NCI-H524 (cell line): ENCODE results near the gene HMOX1.

Experiments
- DNase-seq, 2 experiments: peaks; one replicate each; lab custom pipeline; 2025; lab: John Stamatoyannopoulos, UW

HMOX1 gene, protein sequence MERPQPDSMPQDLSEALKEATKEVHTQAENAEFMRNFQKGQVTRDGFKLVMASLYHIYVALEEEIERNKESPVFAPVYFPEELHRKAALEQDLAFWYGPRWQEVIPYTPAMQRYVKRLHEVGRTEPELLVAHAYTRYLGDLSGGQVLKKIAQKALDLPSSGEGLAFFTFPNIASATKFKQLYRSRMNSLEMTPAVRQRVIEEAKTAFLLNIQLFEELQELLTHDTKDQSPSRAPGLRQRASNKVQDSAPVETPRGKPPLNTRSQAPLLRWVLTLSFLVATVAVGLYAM

DNA sequence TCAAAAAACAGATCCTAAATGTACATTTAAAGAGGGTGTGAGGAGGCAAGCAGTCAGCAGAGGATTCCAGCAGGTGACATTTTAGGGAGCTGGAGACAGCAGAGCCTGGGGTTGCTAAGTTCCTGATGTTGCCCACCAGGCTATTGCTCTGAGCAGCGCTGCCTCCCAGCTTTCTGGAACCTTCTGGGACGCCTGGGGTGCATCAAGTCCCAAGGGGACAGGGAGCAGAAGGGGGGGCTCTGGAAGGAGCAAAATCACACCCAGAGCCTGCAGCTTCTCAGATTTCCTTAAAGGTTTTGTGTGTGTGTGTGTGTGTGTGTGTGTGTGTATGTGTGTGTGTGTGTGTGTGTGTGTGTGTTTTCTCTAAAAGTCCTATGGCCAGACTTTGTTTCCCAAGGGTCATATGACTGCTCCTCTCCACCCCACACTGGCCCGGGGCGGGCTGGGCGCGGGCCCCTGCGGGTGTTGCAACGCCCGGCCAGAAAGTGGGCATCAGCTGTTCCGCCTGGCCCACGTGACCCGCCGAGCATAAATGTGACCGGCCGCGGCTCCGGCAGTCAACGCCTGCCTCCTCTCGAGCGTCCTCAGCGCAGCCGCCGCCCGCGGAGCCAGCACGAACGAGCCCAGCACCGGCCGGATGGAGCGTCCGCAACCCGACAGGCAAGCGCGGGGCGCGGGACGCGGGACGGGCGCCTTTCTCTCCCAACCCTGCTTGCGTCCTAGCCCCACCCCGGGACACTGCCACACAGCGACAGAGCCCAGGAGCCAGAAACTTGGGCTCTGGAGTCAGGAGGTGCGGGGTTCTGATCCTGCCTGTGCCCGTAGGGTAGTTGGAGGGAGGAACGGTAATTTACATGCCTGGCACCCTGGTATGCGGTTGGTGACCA is at the start of gene HMOX1:
TSS of gene HMOX1 (plus strand) at position 560 of the 887 bp plus-strand sequence. CDS start at position 638, 78 bp downstream.
- peak; percentile 60 to 72 for DNase-seq

DNA sequence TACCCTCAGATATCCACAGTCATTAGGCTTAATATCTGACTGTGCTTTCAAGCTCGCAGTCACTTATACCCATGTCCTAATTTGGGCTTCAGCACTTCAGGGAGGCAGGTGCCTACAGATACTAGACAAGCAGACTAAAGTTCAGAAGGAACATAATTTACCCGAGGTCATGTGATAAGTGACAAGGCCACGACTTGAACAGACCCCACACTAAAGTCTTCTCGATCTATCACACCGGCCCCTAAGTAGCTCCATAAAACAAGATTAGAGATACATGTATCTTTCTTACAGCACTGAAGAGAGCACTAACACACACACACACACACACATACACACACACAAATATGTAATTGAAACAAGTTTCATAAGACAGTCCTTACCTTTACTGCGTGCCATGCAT is 48.6 kb upstream of the HMOX1 start:
- DNase-seq: no peak

DNA sequence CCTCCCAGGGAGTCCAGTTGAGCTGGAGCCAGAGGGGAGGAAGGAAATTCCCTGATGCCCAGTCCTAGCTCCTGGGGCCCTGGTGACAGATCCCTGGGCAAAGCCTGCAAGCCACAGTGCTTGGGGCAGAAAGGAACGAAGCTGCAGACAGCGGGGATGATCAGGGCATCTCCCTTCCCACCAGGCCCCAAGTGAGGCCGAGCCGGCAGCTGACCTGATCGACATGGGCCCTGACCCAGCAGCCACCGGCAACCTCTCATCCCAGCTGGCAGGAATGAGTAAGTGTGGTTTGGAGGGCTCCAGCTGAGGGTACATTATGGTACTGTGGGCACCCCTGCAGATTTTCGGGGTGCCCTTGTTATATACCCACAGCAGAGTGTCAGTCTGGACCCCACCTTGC is 47.7 kb upstream of the HMOX1 start:
- no peak for DNase-seq

DNA sequence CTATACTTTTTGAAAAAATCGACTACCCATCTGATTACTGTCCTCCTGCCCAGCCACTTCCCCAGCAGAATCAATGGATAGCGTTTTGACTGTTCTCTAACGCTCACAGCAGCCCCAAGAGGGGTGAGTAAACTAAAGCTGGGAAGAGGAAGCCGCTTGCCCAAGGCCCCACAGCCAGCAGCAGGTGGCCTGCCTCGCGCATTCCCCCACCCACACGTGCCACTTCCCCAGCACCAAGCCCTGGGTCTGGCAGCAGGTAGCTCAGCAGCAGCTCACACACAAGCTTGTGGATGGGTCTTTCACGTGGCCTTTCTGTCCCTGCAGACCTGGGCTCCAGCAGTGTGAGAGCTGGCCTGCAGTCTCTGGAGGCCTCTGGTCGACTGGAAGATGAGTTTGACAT is 46.9 kb upstream of the HMOX1 start:
- peak in 1 of 2 experiments; percentile 23 for DNase-seq

DNA sequence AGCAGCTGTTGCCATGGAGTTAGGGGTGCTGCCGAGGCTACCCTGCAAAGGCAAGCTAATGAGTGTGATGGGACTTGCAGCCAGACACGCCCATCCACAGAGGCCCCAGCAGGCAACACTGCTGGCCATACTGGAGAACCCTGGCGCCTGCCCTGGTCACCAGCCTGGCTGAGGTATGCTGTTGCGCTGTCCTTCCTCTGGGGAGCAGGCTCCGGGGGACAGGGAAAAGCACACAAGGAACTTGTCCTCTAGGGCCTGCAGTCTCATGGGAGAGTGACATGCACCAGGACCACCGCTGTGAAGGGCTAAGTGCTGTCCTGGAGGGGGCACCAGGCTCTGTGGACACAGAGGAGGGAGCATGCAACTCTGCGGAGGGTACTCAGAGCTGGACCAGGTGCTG is 45.4 kb upstream of the HMOX1 start:
- no peak for DNase-seq

DNA sequence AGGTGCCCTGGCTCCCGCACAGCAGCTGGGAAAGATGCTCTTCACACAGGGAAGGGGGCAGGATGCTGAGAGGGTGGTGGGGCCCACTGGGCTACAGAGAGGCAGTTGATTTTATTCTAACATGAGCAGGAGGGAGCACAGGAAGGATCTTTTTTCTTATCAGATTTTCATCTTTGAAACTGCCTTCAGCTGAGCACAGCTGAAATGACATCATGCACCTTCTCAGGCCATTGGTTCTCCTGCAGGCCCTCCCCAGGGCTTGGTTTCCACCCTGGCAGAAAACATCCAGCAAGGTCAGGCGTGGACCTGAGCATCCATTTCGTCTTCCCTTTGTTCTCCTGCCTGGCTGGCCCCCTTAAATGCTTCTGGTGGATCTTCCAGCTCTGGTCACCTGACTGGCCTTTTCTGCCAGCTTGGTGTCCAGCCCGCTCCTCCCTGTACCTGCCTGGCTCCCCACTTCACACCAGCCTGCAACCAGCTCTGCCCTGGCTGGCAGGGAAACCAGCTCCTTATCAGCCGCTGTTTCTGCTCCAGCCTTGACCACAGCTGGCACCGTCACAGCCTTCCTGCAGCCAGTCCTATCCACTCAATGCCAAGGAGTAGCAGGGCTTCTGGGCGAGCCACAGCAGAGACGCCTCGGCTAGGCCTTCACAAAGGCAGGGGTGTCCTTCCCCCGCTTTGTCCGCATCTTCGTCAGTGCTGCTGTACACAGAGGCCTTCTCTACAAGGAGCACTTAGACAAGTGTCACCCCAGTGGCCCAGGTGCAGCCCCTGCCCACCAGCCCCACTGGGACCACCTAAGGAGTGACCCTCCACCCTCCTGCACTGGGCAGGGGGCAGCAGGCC is 44.7 kb upstream of the HMOX1 start:
- DNase-seq: no peak

DNA sequence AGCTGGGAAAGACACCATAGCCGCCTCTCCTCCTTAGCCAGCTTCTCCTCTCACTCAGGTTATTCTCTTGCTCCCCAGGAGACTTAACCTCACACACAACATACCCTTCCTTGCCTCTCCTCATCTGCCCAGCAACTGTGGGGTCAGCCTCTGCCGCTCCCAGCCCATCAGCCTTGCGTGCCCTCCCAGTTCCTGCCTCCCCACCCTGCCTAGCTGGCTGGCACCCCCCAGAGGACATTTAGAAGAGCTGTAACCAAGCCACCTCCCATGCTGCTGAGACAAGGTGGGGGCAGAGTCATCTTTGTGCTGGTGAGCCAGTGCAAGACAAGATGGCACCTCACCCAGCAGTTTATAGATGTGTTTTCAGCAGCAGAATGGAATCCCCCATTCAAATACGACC is 43.0 kb upstream of the HMOX1 start:
- peak; percentile 14 to 47 for DNase-seq

DNA sequence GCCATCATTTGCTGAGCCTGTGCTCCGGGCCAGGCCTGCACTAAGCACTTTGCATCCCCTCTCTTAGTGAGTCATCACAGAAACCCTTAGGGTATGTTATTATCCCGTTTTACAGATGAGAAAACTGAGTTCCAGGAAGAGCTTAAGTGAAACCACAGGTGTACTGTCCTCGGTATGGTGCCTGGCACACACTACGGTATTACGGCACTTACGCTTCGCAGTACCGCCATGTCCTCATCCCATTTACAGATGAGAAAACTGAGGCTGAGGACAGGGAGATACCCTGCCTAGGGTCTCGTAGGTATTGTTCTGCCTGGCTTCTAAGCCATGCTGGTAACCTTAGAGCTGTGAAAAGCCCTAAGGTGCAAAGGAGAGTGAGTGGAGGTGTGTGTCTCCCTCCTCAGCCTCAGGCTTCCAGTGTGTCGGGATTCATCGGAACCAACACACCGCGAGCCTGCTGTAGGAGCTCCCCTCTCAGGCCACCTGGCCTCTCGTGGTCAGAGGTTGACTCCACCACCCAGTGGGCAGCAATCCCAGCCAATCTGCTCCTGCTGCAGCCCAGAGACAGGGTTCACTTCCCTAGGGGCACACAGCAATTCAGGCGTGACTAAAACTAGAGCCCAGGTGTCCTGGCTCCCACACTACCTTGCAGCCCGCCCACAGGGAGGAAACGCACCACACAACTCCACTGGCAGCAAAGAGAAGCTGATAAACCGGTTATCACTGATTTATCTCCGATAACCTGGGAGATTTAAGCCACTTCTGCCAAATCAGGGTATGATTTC is 39.6 kb upstream of the HMOX1 start:
- no peak for DNase-seq

DNA sequence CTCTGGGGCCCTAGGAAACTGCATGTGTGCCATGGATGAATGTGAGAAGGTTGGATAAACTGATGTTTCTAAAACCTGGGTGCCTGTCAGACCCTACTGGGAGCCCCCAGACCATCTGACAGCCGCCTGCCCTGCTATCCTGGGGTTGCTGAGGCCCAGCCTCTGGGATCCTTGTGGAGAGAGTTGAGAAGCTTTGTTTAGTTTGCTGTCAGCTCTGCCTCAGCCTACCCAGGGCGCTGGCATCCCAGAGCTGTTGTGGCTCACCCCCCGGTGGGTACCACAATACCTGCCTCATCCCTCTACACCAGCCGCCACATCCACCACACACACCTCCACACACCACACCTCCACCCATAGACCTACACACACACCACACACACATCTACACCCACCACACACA is 38.5 kb upstream of the HMOX1 start:
- DNase-seq: no peak

DNA sequence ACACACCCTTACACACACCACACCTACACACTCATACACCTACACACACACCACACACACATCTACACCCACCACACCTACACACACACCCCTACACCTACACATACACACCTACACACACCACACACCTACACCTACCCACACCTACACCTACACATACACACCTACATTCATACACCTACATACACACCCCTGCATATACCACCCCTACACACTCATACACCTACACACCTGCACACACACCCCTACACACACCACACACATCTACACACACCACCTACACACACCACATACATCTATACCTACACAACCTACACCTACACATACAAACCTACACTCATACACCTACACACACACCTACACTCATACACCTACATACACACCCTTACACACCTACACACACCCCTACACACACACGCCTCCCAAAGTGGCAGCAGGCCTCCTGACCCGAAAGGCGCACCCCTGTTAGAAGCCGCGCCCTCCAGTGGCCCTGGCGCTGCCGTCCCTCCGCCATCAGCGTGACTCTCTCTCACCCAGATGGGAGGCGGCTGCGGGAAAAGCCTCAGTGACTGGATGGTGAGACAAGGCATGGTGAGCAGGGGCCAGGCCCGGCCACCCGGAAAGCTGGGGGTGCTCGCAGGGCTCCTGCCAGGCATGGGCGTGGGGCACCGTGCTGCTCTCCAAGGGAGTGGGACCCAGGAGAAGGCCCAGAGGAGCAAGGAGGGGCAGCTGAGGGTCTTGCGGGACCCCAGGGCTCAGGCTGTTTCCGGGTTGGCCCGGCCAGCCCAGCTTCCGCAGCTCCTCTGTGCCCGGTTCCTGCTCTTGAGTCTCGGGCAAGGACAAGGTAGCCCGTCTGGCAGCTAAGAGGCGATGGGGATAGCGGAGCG is 37.0 kb upstream of the HMOX1 start:
- no peak for DNase-seq

DNA sequence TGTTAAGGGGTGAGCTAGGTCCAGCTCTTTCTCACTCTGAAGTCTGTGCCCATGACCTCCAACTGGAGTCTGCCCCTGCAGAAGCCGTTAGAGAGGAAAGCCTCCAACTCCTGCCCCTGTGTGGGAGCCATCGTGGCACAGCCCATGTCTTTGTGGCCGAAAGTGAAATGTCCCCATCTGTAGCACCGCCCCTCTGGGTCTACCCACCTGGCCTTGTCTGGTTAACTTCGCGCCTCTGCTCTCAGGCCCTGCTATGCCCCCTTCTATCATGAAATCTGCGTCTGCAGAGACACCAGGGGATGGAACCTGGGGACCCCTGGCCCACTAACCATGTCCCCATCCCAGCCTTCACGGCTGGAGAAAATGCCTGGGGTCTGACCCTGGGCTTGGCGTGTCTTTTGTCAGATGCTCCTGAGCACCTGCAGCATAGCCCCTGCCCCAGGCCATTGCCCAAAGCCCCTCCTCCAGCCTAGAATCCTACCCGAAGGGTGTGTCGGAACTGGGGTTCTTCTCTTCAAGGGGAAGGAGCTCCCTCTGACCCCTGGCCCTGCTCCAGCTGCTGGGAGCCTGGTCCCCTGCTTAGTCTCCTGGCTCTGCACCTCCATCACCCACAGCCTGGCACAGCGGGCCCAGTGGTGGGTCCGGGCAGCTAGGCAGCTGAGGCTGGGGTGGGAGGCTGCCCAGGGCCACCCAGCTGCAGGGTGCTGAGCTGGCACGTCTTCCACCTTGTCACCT is 35.8 kb upstream of the HMOX1 start:
- no peak for DNase-seq

DNA sequence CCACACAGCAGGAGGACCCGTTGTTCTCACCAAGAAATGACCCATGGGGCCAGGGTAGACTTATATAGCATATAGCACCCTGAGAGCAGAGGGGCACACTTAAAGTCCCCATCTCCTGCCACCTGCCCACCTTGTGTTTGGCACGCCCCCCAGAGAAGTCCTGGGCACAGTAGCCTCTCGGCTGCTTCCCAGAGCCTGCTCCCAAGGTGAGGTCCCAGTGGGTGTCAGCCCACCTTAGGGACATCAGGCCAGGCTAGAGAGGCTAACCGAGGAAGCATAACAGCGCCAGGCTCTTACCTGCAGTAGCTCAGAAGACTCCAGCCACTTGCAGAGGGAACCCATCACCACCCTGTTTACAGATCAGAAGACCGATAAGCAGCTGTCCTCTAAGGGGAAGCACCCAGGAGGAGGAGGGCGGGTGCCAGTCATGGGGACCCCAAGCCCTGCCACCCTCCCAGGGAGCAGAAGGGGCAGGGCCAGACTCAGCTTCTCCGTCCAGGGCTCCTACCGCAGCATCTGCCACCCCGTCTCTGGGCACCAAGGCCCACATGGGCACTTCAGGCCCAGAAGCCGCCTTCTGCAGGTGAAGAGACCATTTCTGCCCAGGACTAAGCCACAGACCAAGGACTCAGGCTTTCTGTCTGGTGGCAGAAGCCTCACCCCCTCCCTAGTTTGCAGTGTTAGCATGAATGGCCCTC is 34.9 kb upstream of the HMOX1 start:
- no peak for DNase-seq

DNA sequence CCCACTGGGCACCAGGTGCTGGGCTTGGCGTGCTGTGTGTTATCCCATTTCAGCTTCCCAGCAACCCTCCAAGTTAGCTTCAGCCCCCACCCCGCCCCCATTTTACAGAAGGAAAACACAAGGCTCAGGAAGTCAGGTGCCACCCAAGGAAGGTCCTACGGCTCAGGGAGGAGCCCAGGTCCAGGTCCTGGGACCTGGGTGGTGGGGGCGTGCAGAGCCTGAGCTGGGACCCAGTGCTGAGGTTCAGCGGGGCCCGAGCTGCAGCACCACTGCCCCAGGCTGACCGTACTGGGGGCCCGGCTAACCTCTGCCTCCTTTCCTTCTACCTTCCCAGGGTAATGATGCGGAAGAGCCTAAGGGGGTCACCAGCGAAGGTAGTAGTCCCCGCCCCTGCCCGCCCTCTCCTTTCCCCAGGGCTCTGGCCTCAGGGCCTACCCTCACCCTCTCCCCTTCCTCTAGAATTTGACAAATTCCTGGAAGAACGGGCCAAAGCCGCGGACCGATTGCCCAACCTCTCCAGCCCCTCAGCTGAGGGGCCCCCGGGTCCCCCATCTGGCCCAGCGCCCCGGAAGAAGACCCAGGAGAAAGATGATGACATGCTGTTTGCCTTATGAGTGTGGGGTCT is 34.2 kb upstream of the HMOX1 start:
- DNase-seq: no peak

DNA sequence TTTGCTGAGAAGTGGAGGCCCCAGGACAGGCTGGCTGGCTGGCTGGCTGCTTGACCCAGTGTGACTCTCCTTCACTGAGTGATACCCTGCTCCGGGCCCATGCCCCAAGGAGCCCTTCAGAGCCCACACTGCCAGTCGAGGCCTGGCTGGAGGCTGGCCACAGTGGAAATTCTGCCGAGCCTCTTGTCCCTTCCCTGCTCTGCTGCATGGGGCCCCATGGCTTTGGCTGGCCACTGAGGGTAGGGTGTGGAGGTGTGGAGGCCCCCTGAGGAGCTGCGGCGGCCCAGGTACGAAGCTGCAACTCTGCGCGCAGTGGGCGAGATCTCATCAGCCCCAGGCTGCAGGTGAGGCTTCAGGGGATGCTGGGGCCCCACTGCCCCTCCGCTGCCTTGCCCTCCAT is 33.4 kb upstream of the HMOX1 start:
- no peak for DNase-seq

DNA sequence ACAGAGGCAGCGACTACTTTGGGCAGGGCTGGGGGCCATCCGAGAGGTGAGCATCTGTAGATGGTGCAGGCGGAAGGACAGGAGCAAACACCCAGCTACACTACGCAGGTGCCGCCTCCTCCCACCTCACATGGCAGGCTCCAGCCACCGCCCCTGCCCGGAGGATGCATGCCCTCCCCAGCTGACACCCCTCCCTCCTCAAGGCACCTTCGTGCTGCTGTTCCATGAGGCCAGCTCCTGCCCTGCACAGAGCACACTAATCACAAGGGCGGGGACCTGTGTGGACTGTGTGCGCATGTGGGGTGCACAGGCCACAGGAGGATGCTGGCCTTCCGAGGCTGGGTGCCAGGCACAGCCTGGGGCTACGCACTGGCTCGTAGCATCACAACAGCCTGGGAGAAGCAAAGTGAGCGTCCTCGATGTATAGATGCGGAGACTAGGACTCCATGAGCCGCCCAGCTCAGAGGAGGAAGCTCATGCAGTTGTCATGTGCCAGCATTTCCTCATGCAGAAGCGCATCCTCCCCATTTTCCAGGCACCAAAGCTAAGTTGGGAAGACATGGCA is 32.8 kb upstream of the HMOX1 start:
- DNase-seq: no peak

DNA sequence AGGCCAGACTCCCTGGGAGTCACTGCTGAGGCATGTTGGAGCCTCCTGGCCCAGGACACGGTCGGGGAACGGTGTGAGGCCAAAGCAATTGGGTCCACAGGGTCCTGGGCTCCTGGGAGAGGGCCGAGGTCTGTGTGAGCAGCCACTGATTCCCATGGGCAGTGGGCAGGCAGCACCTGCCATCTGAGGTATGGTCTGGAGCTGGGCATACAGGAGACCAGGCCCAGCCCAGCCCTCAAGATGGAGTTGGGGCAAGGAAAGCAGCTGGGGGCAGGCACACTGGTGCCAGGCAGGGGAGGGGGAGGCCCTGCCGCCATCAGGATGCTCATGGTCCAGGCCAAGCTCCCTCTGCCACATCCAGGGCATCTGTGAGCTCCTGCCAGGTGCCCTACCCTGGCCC is 32.2 kb upstream of the HMOX1 start:
- no peak for DNase-seq

DNA sequence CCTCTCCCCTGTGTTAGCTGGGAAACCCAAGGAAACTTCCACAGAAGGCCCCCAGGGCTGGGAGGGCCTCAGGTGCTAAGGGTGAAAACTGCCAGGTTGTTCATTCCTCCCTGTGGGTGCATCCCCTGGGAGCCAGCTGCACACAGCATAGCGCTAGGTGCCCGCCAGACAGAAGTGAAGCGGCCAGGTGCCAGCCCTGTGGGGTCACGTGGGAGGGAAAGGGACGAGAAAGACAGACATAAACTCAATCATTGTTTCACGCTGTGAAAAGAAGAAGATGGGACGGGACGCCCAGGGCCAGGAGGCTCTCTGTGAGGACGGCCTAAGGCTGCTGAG is 31.6 kb upstream of the HMOX1 start:
- peak in 1 of 2 experiments; percentile 71 for DNase-seq

DNA sequence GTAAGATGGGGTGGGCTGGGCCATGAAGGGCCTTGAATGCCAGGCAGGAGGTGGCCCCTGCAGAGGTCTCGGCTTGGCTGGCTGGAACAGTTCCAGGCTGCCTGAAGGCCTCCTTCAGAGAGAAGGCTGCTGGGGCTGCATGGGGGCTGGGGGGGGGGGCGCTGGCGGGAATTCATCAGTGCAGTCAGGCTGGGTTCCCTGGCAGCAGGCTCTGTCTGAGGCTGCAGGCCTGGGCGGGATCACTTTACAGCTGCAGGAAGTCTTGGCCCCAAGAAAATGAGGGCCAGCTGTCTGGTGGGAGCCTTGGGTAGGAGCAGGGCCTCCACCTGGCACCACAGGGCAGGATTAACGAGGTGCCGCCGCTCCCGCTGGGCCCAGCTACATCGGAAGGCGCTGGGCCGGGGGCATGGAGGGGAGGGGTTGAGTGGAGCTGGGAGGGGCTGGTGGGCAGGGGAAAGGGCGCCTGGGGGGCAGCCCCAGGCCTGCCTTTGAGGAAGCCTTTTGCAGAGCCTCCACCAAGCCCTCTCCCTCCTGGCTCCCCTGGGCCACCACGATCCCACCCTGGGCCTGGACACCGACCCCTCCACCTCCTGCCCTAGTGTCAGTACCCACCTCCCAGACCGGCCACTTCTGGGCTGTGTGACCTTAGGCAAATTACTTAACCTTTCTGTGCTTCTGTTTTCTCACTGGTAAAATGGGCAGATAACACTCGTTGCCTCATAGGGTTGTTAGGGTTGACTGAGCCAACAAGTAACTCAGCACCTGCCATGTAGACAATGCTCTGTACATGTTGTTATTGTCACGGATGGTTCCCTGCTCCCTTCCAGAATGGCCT is 31.0 kb upstream of the HMOX1 start:
- DNase-seq: peak; percentile 83 to 95
